HG02642 (cell line): Measurements from ENCODE around the gene NIPA2.
"Not testable (repeated sequence)": the region's sequence is repeated elsewhere in the genome, so short reads cannot be mapped to it uniquely, and the experiment has no call there.

Source experiments
- ATAC-seq: cut with Tn5 transposase; IDR thresholded peaks from one replicate; pipeline ENCODE4 v1.9.1; 2021; ENCODE audit warnings: mild to moderate bottlenecking; ENCODE audit not compliant: unreplicated experiment, poor library complexity

The NIPA2 gene

GRCh38 chr15:22838292-22839042, at the start of gene NIPA2:
Gene NIPA2, plus strand, starts transcription at chr15:22838666. Its CDS starts 13,066 bp downstream, at chr15:22851732.
- ATAC-seq: peak; percentile 86

GRCh38 chr15:22794063-22794462, 44.4 kb upstream of the NIPA2 start:
- no peak for ATAC-seq

GRCh38 chr15:22794621-22795167, 43.8 kb upstream of the NIPA2 start:
- ATAC-seq: no peak

- ATAC-seq: no peak
These were observed 43.0 kb upstream of the NIPA2 start for GRCh38 chr15:22795206-22796063.

- no peak for ATAC-seq
These were observed 42.4 kb upstream of the NIPA2 start for GRCh38 chr15:22796079-22796478.

- no peak for ATAC-seq
These were observed 38.6 kb upstream of the NIPA2 start for GRCh38 chr15:22799902-22800301.

GRCh38 chr15:22803006-22803405, 35.5 kb upstream of the NIPA2 start:
- ATAC-seq: not testable (repeated sequence)

GRCh38 chr15:22806156-22806555, 32.3 kb upstream of the NIPA2 start:
- ATAC-seq: no peak

- ATAC-seq: no peak
These were observed 31.8 kb upstream of the NIPA2 start for GRCh38 chr15:22806664-22807063.

- ATAC-seq: not testable (repeated sequence)
These were observed 30.6 kb upstream of the NIPA2 start for GRCh38 chr15:22807831-22808230.

- no peak for ATAC-seq
These were observed 30.2 kb upstream of the NIPA2 start for GRCh38 chr15:22808240-22808639.

GRCh38 chr15:22808761-22809280, 29.6 kb upstream of the NIPA2 start:
- no peak for ATAC-seq

- ATAC-seq: peak; percentile 46
These were observed 28.2 kb upstream of the NIPA2 start for GRCh38 chr15:22810033-22810852.

- no peak for ATAC-seq
These were observed 27.6 kb upstream of the NIPA2 start for GRCh38 chr15:22810853-22811338.

GRCh38 chr15:22811640-22812039, 26.8 kb upstream of the NIPA2 start:
- ATAC-seq: no peak

- ATAC-seq: no peak
These were observed 24.6 kb upstream of the NIPA2 start for GRCh38 chr15:22813844-22814243.

GRCh38 chr15:22815766-22816165, 22.7 kb upstream of the NIPA2 start:
- no peak for ATAC-seq

- no peak for ATAC-seq
These were observed 18.8 kb upstream of the NIPA2 start for GRCh38 chr15:22819651-22820050.

- ATAC-seq: no peak
These were observed 14.9 kb upstream of the NIPA2 start for GRCh38 chr15:22823495-22824128.
